Measurements from ENCODE around the gene BTBD2.

The BTBD2 gene

GRCh38 chr19:1941146-1942077, 74.1 kb downstream of the BTBD2 start, which contains the start of gene CSNK1G2:
CSNK1G2 (plus strand) TSS chr19:1941172; CDS start chr19:1969773, 28,601 bp downstream.
- DNase-seq (ENCODE audit: low spot score) = no peak

- no peak for DNase-seq (ENCODE audit: low spot score)
Observed at GRCh38 chr19:1938071-1938470, 77.4 kb downstream of the BTBD2 start.

GRCh38 chr19:1936916-1937610, 78.5 kb downstream of the BTBD2 start:
- DNase-seq (ENCODE audit: low spot score) = peak; percentile 32

- no peak for DNase-seq (ENCODE audit: low spot score)
Observed at GRCh38 chr19:1936430-1936829, 79.1 kb downstream of the BTBD2 start.

- peak; percentile 58 for DNase-seq (ENCODE audit: low spot score)
Observed at GRCh38 chr19:1935484-1936208, 79.9 kb downstream of the BTBD2 start.

Measured in NAMALWA (cell line).